NCI-H2081 (cell line): ENCODE data around the gene TAF5L.
A peak's percentile ranks its signal among the peaks of the same experiment; 100 is the strongest.
"Not testable (repeated sequence)": the region's sequence is repeated elsewhere in the genome, so short reads cannot be mapped to it uniquely, and the experiment has no call there.

Source experiments
- DNase-seq, 2 experiments: peaks; one replicate each; lab custom pipeline; 2025; lab: John Stamatoyannopoulos, UW

Gene TAF5L

DNA sequence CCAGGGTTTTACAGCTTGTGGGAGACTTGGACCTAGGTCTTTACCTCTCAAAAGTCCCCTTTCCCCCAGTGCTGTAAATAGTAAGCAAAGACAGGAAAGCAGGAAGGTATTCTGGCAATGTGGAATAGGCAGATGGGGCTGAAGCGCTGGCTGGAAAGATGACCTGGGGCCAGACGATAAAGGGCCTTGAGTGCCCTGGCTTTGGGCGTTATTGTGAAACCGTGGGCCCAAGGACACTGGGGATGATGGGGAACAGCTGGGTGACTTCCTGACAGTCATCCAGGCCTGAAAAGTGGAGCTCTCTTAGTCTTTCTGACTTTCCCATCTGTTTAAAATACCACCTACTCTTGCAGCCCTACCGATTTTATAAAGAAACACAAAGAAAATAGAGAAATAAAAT lies 16.5 kb upstream of the TAF5L start:
- no peak for DNase-seq

DNA sequence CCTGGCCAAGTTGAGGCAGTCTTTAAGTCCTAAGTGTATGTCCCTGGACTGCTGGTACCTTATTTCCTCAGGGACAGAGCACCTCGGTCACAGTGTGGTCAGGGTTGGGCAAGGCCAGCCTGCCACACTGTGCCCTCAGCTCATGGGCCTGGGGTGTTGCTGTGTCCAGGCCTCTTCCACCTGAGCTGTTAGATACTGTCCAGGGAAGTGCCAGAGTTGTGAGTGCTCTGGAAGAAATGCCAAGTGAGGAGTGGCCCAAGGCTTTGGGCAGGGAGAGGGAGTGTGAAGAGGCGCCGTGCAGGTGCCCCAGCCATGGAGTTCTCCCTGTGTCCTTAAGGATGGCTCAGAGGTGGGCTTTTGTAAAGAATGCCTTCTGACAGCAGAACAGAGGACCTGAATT lies 15.4 kb upstream of the TAF5L start:
- no peak for DNase-seq

- DNase-seq, result peak; percentile 23 to 36
Observed at GRCh38 chr1:229640455-229640854, 14.5 kb upstream of the TAF5L start.

- DNase-seq, result no peak
Observed at GRCh38 chr1:229637746-229638145, 11.8 kb upstream of the TAF5L start.

- no peak for DNase-seq
Observed at GRCh38 chr1:229636042-229636441, 10.1 kb upstream of the TAF5L start.

DNA sequence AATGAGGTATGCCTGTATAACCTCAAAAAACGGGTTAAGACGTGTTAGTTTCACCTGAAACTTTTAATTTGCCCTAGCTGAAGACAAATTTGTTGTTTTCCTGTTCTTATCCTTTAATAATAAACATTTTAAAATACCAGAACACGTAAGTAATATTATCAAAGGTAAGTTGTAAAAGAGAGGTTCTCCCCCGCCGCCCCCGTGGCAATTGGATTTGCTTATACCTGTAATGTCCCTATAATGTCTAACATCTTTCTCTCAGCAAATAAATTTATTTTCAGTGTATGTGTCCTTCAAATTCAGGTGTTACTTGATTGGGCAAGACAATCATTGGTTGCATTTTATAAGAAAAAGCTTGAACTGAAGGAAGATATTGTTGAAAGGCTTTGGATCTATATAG lies 6.0 kb upstream of the TAF5L start:
- DNase-seq, result no peak

DNA sequence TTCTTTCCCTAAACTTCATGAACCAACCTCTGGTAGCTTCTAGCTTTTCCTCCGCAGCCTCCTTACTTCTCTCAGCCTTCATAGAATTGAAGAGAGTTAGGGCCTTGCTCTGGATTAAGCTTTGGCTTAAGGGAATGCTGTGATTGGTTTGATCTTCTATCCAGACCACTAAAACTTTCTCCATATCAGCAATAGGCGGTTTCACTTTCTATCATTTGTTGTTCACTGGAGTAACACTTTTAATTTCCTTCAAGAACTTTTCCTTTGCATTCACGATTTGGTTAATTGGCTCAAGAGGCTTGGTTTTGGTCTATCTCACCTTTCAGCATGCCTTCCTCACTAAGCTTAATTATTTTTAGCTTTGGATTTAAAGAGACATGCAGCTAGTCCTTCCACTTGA lies 5.2 kb upstream of the TAF5L start:
- no peak for DNase-seq

DNA sequence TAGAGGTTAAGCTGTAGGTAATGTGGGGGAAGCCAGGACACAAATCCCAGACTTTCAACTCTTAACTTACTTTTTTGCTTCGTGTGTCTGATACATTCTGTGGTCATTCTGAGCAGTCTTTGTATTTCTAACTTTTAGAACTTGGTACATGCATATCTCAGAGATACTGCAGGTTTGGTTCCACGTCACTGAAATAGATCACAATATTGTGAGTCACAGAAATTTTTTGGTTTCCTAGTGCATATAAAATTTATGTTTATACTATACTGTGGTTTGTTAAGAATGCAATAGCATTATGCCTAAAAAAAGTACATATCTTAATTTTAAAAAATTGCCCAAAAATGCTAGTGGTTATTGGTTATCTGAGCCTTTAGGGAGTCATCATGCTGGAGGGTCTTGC lies 3.3 kb upstream of the TAF5L start:
- no peak for DNase-seq

- DNase-seq, result no peak
Observed at GRCh38 chr1:229627003-229627402, 1.1 kb upstream of the TAF5L start.

- peak; percentile 52 to 70 for DNase-seq
Observed at GRCh38 chr1:229625071-229625914, 629 bp downstream of the TAF5L start.

DNA sequence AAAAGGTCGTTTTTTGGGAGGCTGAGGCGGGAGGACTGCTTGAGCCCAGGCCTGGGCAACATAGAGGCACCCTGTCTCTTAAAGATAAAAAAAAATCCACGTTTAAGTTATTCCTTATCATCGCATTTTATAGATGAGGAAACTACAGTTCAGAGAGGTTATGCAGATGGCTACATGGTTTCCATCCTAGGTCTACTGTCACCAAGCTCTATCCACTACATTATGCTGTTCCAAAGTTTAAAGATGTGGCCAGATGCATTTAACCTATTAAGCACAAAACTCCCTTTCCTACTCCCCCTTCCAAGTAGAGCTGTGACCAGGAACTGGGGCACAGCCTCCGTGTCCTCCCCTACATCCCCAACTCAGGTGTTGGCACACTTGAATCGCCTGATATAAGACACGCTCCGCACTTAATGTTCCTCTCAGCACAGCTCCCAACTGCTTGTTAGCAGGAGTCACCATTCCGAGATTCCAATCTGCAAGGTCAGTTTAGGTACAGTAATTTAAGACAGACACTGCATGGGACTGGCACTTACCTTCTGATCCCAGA lies 1.3 kb downstream of the TAF5L start:
- no peak for DNase-seq

- DNase-seq, result no peak
Observed at GRCh38 chr1:229623838-229624237, 2.1 kb downstream of the TAF5L start.

- DNase-seq, result no peak
Observed at GRCh38 chr1:229623225-229623624, 2.7 kb downstream of the TAF5L start.

DNA sequence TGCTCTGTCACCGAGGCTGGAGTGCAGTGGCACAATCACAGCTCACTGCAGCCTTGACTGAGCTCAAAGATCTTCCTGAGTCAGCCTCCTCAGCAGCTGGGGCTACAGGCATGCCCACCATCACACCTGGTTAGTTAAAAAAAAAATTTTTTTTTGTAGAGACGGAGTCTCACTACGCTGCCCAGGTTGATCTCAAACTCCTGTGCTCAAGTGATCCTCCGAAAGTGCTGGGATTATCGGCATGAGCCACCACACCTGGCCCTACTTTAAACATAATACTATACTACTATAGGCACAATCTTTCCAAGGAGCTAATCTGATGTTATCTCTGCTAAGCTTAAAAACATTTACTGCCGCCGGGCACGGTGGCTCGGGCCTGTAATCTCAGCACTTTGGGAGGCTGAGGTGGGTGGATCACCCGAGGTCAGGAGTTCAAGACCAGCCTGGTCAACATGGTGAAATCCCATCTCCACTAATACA lies 3.2 kb downstream of the TAF5L start:
- not testable (repeated sequence) for DNase-seq

- no peak for DNase-seq
Observed at GRCh38 chr1:229621663-229622062, 4.3 kb downstream of the TAF5L start.

- no peak for DNase-seq
Observed at GRCh38 chr1:229620876-229621275, 5.0 kb downstream of the TAF5L start.

- DNase-seq, result no peak
Observed at GRCh38 chr1:229619614-229620013, 6.3 kb downstream of the TAF5L start.

DNA sequence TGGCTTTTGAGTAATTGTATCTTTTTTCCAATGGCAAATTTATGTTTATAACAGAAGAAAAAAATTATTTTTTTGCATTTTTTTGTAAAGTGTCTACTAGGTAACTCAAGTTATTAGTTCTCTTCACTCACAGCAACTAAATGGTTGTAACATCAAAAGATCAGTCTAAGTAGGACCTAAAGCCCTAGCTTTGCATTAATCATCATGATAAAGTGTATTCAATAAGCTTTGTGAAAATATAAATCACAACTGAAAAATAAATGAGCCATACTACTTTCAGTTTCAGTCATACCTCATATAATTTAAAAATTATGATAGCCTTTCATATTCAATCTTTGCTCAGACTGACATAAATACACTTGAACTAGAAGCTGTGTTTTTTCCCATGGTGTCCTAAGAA lies 6.9 kb downstream of the TAF5L start:
- DNase-seq, result no peak

DNA sequence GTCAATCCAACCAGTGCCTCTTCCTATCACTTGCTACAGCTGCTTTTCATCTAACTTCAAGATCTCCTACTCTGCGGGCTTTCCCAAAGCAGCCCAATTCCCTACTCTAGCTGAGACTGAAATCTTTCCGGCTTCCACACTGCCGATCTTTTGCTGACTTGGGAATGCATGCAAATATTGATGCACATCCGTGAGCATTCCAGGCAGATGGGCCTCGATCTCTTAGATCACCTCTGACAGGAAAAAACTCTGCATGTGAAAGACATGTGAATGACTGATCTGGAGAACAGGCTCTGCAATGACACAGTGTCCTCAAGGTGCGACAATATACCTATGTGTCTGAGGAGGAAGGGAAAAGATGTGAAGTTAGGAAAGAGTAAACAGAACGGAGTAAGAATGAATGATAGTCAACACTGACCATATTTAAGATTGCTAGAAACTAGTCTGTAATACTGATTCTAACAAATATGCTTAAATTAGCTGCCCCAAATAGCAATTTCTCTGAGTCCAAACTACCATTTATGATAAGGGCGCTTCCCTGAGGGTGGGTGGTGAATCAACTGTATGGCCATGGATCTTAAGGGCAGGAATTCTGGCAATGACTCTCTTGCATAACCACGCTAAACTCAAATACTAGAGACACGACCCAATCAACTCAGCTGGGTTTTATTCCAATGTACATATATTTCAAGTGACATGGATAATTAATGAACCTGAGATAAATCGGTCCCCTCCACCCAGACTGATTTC lies 8.4 kb downstream of the TAF5L start:
- DNase-seq, result no peak

DNA sequence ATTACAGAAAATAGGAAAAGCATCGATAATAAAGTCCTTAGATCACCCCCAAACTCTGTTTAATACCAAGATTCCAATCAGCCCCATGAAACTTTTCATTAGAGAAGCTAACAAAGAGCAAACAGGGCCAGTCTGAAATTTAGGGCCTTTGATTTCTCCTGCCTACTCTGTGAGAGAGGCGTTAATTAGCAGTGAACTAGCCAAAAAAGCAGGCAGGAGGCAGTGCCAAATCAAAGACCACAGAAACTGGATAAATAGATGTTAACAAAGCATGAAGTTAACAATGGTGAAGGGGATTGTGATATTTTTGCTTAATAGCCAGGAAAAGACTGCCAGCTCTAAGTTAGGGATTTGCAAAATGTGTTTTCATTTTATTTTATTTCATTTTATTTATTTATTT lies 11.2 kb downstream of the TAF5L start:
- DNase-seq, result peak in 1 of 2 experiments; percentile 16

- no peak for DNase-seq
Observed at GRCh38 chr1:229613938-229614337, 12.0 kb downstream of the TAF5L start.

GRCh38 chr1:229608590-229608989 lies 17.3 kb downstream of the TAF5L start:
- no peak for DNase-seq

GRCh38 chr1:229607370-229607769 lies 18.6 kb downstream of the TAF5L start:
- no peak for DNase-seq
